ENCODE measurements around the gene PRH2. TPM values are rescaled to one million over a fixed set of nuclear protein-coding genes. Genes with fewer than 3 reads are reported as not detected.
A peak's percentile ranks its signal among the peaks of the same experiment; 100 is the strongest.

Gene PRH2
- total and polyA plus RNA-seq, 2 donors (not counting 3 experiments of a cell fraction or from before 2014, with no cell fraction given): not detected

GRCh38 chr12:10967409-10967808, 38.4 kb downstream of the PRH2 start:
- H3K9ac ChIP-seq (replicated peaks; ENCODE audit: extremely low read depth, insufficient read depth, low read length): peak overlapping the region; percentile 55
- H4K20me1 ChIP-seq (replicated peaks; ENCODE audit: control insufficient read depth, extremely low read depth, insufficient read depth, low read length): no peaks in the 10 kb centered on the region
- H3K27ac ChIP-seq (ENCODE audit: insufficient read depth, low read depth, low read length): peak overlapping the region; percentile 77
- dilution Hi-C loops (cut with MboI; ENCODE audit: extremely low pct_ligation_motif_present, low sequenced_read_pairs): no loop called here
- no peak overlapping the region for H2AFZ ChIP-seq (ENCODE audit: low read depth, low read length)
- ChIA-PET POLR2A (interaction anchor here (0.6 kb wide), 1 partner anchor 32 kb away, joined by 3 read pairs; no protein-coding TSS in a partner anchor), CTCF (no interaction called here)
- BruUV-seq (replicated peaks): no TSS peak
- DNase-seq (ENCODE audit: low read depth, low spot score) (peak; percentile 79), FAIRE-seq (peak; percentile 82)
- no peak overlapping the region for H3K4me3 ChIP-seq (replicated peaks in 1 of 3; ENCODE audit: insufficient read depth in 1 of 3, low read depth in 1 of 3, low read length in 3 of 3)
- H3K9me1 ChIP-seq (replicated peaks; ENCODE audit: control insufficient read depth, extremely low read depth, insufficient read depth, low read length): no peaks in the 10 kb centered on the region
- intact Hi-C loops (cut with micrococcal nuclease): loop anchor here (5.0 to 10.0 kb wide), 2 partner anchors 207 to 520 kb away; partner anchors contain the start of gene SMIM10L1
- H3K79me2 ChIP-seq (ENCODE audit: control insufficient read depth, insufficient read depth, low read length): no peaks in the 10 kb centered on the region
- TF ChIP-seq FOS (IDR thresholded peaks at IDR 0.05; ENCODE audit: borderline replicate concordance, insufficient read depth, low read length) (peak; percentile 32), EZH2 (IDR thresholded peaks at IDR 0.05; ENCODE audit: borderline replicate concordance, low read depth, low read length, severe bottlenecking) (no peak), JUN (IDR thresholded peaks at IDR 0.05; ENCODE audit: borderline replicate concordance, insufficient read depth, insufficient read length, low read depth) (peak; percentile 58), GATA2 (IDR thresholded peaks at IDR 0.05; ENCODE audit: insufficient read depth, insufficient read length, low read depth, low read length) (peak; percentile 34)
- H3K36me3 ChIP-seq (ENCODE audit: control insufficient read depth in 2 of 2, extremely low read depth in 1 of 2, insufficient read depth in 2 of 2, low read length in 2 of 2): no peaks in the 10 kb centered on the region
- peaks cover 21% of the 10 kb centered on the region for H3K4me1 ChIP-seq (ENCODE audit: control insufficient read depth, extremely low read depth, insufficient read depth, low read length)
- peak overlapping the region; percentile 52 for H3K4me2 ChIP-seq (ENCODE audit: insufficient read depth, low read length)
- no peaks in the 10 kb centered on the region for H3K27me3 ChIP-seq (ENCODE audit: control insufficient read depth in 2 of 2, insufficient read depth in 2 of 2, low read length in 2 of 2)
- no peaks in the 10 kb centered on the region for H3K9me3 ChIP-seq (replicated peaks; ENCODE audit: control insufficient read depth, insufficient read depth, low read length)

GRCh38 chr12:10968765-10969456, 39.9 kb downstream of the PRH2 start:
- Histone ChIP-seq H3K27me3 (ENCODE audit: control insufficient read depth in 2 of 2, insufficient read depth in 2 of 2, low read length in 2 of 2) (no peaks in the 10 kb centered on the region), H3K9ac (replicated peaks; ENCODE audit: extremely low read depth, insufficient read depth, low read length) (no peak overlapping the region), H3K27ac (ENCODE audit: insufficient read depth, low read depth, low read length) (peak overlapping the region; percentile 35), H3K79me2 (ENCODE audit: control insufficient read depth, insufficient read depth, low read length) (no peaks in the 10 kb centered on the region), H3K4me2 (ENCODE audit: insufficient read depth, low read length) (peak overlapping the region; percentile 5), H3K36me3 (ENCODE audit: control insufficient read depth in 2 of 2, extremely low read depth in 1 of 2, insufficient read depth in 2 of 2, low read length in 2 of 2) (no peaks in the 10 kb centered on the region), H4K20me1 (replicated peaks; ENCODE audit: control insufficient read depth, extremely low read depth, insufficient read depth, low read length) (no peaks in the 10 kb centered on the region), H2AFZ (ENCODE audit: low read depth, low read length) (peak overlapping the region; percentile 1), H3K4me1 (ENCODE audit: control insufficient read depth, extremely low read depth, insufficient read depth, low read length) (peaks cover 21% of the 10 kb centered on the region), H3K4me3 (replicated peaks in 1 of 3; ENCODE audit: insufficient read depth in 1 of 3, low read depth in 1 of 3, low read length in 3 of 3) (no peak overlapping the region), H3K9me3 (replicated peaks; ENCODE audit: control insufficient read depth, insufficient read depth, low read length) (no peaks in the 10 kb centered on the region), H3K9me1 (replicated peaks; ENCODE audit: control insufficient read depth, extremely low read depth, insufficient read depth, low read length) (no peaks in the 10 kb centered on the region)
- ChIA-PET POLR2A (no interaction called here), CTCF (interaction anchor here (0.8 to 1.5 kb wide), 2 partner anchors 57 to 231 kb away, joined by 3 to 5 read pairs; no protein-coding TSS in a partner anchor)
- BruUV-seq (replicated peaks): no TSS peak
- DNase-seq (ENCODE audit: low read depth, low spot score) (peak; percentile 81), FAIRE-seq (no peak)
- dilution Hi-C loops (cut with MboI; ENCODE audit: extremely low pct_ligation_motif_present, low sequenced_read_pairs) (no loop called here), intact Hi-C loops (cut with micrococcal nuclease) (loop anchor here (5.0 to 10.0 kb wide), 2 partner anchors 206 to 518 kb away; partner anchors contain the start of gene SMIM10L1)
- no peak for TF ChIP-seq FOS (IDR thresholded peaks at IDR 0.05; ENCODE audit: borderline replicate concordance, insufficient read depth, low read length)
- no peak for TF ChIP-seq EZH2 (IDR thresholded peaks at IDR 0.05; ENCODE audit: borderline replicate concordance, low read depth, low read length, severe bottlenecking)
- no peak for TF ChIP-seq MAX (IDR thresholded peaks at IDR 0.05; ENCODE audit: insufficient read depth, insufficient read length)
- TF ChIP-seq CTCF (IDR thresholded peaks at IDR 0.05; ENCODE audit: extremely low read depth in 1 of 2, insufficient read depth in 1 of 2, low read depth in 1 of 2, low read length in 2 of 2): no peak
- TF ChIP-seq JUN (IDR thresholded peaks at IDR 0.05; ENCODE audit: borderline replicate concordance, insufficient read depth, insufficient read length, low read depth): no peak
- no peak for TF ChIP-seq POLR2A (IDR thresholded peaks at IDR 0.05; ENCODE audit: low read depth, low read length)
- TF ChIP-seq GATA2 (IDR thresholded peaks at IDR 0.05; ENCODE audit: insufficient read depth, insufficient read length, low read depth, low read length): no peak
- no peak for TF ChIP-seq POLR2AphosphoS5 (IDR thresholded peaks at IDR 0.05; ENCODE audit: insufficient read depth, low read depth, low read length)
- no peak for TF ChIP-seq MYC (IDR thresholded peaks at IDR 0.05; ENCODE audit: low read depth, low read length)

Measured in endothelial cell of umbilical vein (primary cell).